OCI-LY1 (cell line): Measurements from ENCODE around the gene RARRES2.

ENCODE experiments used
- H2AFZ ChIP-seq: fragments of 200-600 bp; sonication (generic), shearing (Covaris generic); 2 replicates; pipeline ENCODE4 v1.6.0; 2014; ENCODE audit warnings: antibody characterized with exemption, mild to moderate bottlenecking, low read length
- H3F3A ChIP-seq: fragments of 200-600 bp; sonication (generic), shearing (Covaris generic); 2 replicates; pipeline ENCODE4 v1.6.0; 2014; ENCODE audit warnings: mild to moderate bottlenecking, antibody characterized with exemption, low read length, moderate library complexity; ENCODE audit not compliant: insufficient read depth
- H3K27ac ChIP-seq: fragments of 200-600 bp; sonication (generic); 2 replicates; pipeline ENCODE4 v1.5.1; 2014; ENCODE audit warnings: low read length, mixed run types, mild to moderate bottlenecking, low read depth; ENCODE audit not compliant: poor library complexity, severe bottlenecking
- H3K27me3 ChIP-seq: fragments of 200-600 bp; sonication (generic); 2 replicates; pipeline ENCODE4 v1.6.0; 2014; ENCODE audit warnings: antibody characterized with exemption, mild to moderate bottlenecking, low read length, moderate library complexity; ENCODE audit not compliant: insufficient read depth
- H3K36me3 ChIP-seq: fragments of 200-600 bp; sonication (generic); 2 replicates; pipeline ENCODE4 v1.6.1; 2014; ENCODE audit warnings: mild to moderate bottlenecking, antibody characterized with exemption, low read length, moderate library complexity, mixed read lengths; ENCODE audit not compliant: insufficient read depth
- H3K4me1 ChIP-seq: fragments of 200-600 bp; sonication (generic); 2 replicates; pipeline ENCODE4 v1.5.1; 2014; ENCODE audit warnings: mild to moderate bottlenecking, low read length, moderate library complexity; ENCODE audit not compliant: insufficient read depth, severe bottlenecking
- H3K4me2 ChIP-seq: fragments of 200-600 bp; sonication (generic), shearing (Covaris generic); 2 replicates; pipeline ENCODE4 v1.6.1; 2014; ENCODE audit warnings: low read length
- H3K4me3 ChIP-seq: fragments of 200-600 bp; sonication (generic); 2 replicates; pipeline ENCODE4 v1.5.1; 2014; ENCODE audit warnings: low read length, low read depth, mild to moderate bottlenecking, mixed read lengths; ENCODE audit not compliant: poor library complexity, severe bottlenecking
- H3K79me2 ChIP-seq: fragments of 200-600 bp; shearing (Covaris generic); 2 replicates; pipeline ENCODE4 v1.6.1; 2016; ENCODE audit warnings: mixed run types, low read length, mixed read lengths; ENCODE audit not compliant: insufficient read depth
- H3K9ac ChIP-seq: fragments of 200-600 bp; sonication (generic), shearing (Covaris generic); 2 replicates; pipeline ENCODE4 v1.6.1; 2014; ENCODE audit warnings: mild to moderate bottlenecking, low read length, mixed read lengths
- H3K9me2 ChIP-seq: fragments of 200-600 bp; sonication (generic), shearing (Covaris generic); 2 replicates; pipeline ENCODE4 v1.6.1; 2014; ENCODE audit warnings: low read depth, mild to moderate bottlenecking, low read length, mixed read lengths
- H3K9me3 ChIP-seq: fragments of 200-600 bp; shearing (Covaris generic); 2 replicates; pipeline ENCODE4 v1.6.1; 2014; ENCODE audit warnings: low read length, mixed read lengths
- H4K20me1 ChIP-seq: fragments of 200-600 bp; sonication (generic), shearing (Covaris generic); 2 replicates; pipeline ENCODE4 v1.6.0; 2016; ENCODE audit warnings: mild to moderate bottlenecking, low read length; ENCODE audit not compliant: insufficient read depth
- CTCF ChIP-seq: fragments of 200-600 bp; sonication (generic), shearing (Covaris generic); IDR thresholded peaks from 2 replicates; pipeline ENCODE4 v1.5.1; 2017; ENCODE audit warnings: mild to moderate bottlenecking, antibody characterized with exemption, low read length, moderate library complexity, mixed read lengths
- EZH2 ChIP-seq: fragments of 200-600 bp; sonication (generic), shearing (Covaris generic); IDR thresholded peaks from 2 replicates; pipeline ENCODE4 v1.8.0; 2017; ENCODE audit warnings: borderline replicate concordance, mixed run types, mild to moderate bottlenecking, antibody characterized with exemption, low read length, moderate library complexity, mixed read lengths

The RARRES2 gene

GRCh38 chr7:150376560-150376959 lies 35.1 kb upstream of the RARRES2 start:
- peaks cover 56% of the 10 kb centered on the region for H3K4me1 ChIP-seq
- H3K27me3 ChIP-seq = no peaks in the 10 kb centered on the region
- H3K36me3 ChIP-seq = peaks cover 31% of the 10 kb centered on the region
- no peak overlapping the region for H2AFZ ChIP-seq
- H3F3A ChIP-seq = 0 out of 2 replicates have a peak, but pooled peaks cover 5% of the 10 kb centered on the region
- H3K4me2 ChIP-seq = no peak overlapping the region; the same call in 1 of the 2 replicates
- H4K20me1 ChIP-seq = no peaks in the 10 kb centered on the region
- no peaks in the 10 kb centered on the region for H3K9me3 ChIP-seq
- TF ChIP-seq CTCF (no peak), EZH2 (no peak)
- no peaks in the 10 kb centered on the region for H3K79me2 ChIP-seq
- H3K27ac ChIP-seq = peak overlapping the region; percentile 54
- H3K9ac ChIP-seq = no peak overlapping the region
- H3K9me2 ChIP-seq = no peaks in the 10 kb centered on the region
- no peak overlapping the region for H3K4me3 ChIP-seq

DNA sequence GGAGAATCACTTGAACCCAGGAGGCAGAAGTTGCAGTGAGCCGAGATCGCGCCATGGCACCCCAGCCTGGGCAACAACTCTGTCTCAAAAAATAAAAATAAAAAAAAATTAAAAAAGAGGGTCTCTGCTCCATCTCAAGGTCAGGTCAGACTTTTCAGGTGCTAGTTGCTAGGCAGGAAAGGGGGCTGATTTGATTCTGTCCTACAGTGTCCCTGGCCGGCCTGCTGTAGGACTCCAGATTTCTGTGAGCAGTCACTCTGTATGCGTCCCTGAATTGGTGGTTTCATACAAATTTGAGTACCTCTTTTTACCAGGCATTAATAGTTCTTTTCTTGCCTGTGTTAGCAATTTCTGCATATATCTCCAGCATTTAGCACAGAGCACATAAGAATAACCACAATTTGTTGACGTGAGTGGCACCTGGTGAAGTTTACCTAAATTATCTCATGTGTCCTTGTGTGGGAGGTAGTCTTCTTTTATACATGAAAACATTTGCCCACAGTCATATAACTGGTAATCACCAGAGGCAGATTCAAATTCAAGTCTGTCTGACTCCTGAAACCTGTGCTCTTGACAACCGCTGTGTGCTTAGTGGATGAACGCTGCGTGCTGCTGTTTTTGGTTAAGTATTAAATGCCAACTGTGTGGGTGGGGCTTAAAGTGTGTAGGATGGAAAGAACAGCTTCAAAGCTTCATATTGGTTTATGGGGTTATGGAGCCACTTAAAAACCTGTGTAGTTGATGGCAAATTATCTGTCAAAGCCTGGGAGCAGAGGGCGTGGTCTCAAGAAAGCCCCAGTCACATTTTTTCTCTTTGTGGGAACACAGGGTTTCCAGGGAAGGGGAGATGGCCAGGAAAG lies 34.5 kb upstream of the RARRES2 start:
- Histone ChIP-seq H3K9ac (no peak overlapping the region), H3K79me2 (no peaks in the 10 kb centered on the region)

GRCh38 chr7:150374472-150374871 lies 33.0 kb upstream of the RARRES2 start:
- Histone ChIP-seq H2AFZ (no peak overlapping the region), H3K27ac (no peak overlapping the region), H3K4me2 (no peak overlapping the region), H3K9me3 (no peaks in the 10 kb centered on the region), H3F3A (0 out of 2 replicates have a peak, but pooled peaks cover 5% of the 10 kb centered on the region), H3K4me3 (no peak overlapping the region), H3K9me2 (no peaks in the 10 kb centered on the region), H3K36me3 (peaks cover 41% of the 10 kb centered on the region), H3K4me1 (peaks cover 50% of the 10 kb centered on the region), H4K20me1 (no peaks in the 10 kb centered on the region), H3K79me2 (no peaks in the 10 kb centered on the region), H3K27me3 (no peaks in the 10 kb centered on the region), H3K9ac (no peak overlapping the region)
- TF ChIP-seq EZH2 = no peak
- TF ChIP-seq CTCF = no peak

More for the DNA sequence above, 34.5 kb upstream of the RARRES2 start:
- H3K4me1 ChIP-seq = peaks cover 52% of the 10 kb centered on the region
- H2AFZ ChIP-seq = no peak overlapping the region
- 0 out of 2 replicates have a peak, but pooled peaks cover 5% of the 10 kb centered on the region for H3F3A ChIP-seq
- H3K4me2 ChIP-seq = no peak overlapping the region; the same call in 1 of the 2 replicates
- H3K9me3 ChIP-seq = no peaks in the 10 kb centered on the region
- no peaks in the 10 kb centered on the region for H4K20me1 ChIP-seq
- H3K27ac ChIP-seq = peak overlapping the region; percentile 54
- H3K4me3 ChIP-seq = no peak overlapping the region
- no peaks in the 10 kb centered on the region for H3K9me2 ChIP-seq
- H3K27me3 ChIP-seq = no peaks in the 10 kb centered on the region
- peaks cover 36% of the 10 kb centered on the region for H3K36me3 ChIP-seq
- TF ChIP-seq CTCF (no peak), EZH2 (no peak)
